Smooth muscle cell (in vitro differentiated cells): ENCODE data around the gene EPB41L2. TPM values are rescaled to one million over a fixed set of nuclear protein-coding genes. Genes with fewer than 3 reads are reported as not detected.
"Not testable (repeated sequence)": the region's sequence is repeated elsewhere in the genome, so short reads cannot be mapped to it uniquely, and the experiment has no call there.

Experiments
- DNase-seq: peaks from one replicate; lab custom pipeline; 2025; ENCODE audit not compliant: unreplicated experiment; lab: John Stamatoyannopoulos, UW
- H2AFZ ChIP-seq: fragments of 200-600 bp; sonication (generic); 2 replicates; pipeline ENCODE4 v1.6.0; 2016; ENCODE audit warnings: antibody characterized with exemption, low read depth, mild to moderate bottlenecking
- H3F3A ChIP-seq: fragments of 200-600 bp; sonication (generic); 2 replicates; pipeline ENCODE4 v1.6.0; 2017; ENCODE audit warnings: antibody characterized with exemption, low read depth
- H3K27ac ChIP-seq: fragments of 200-600 bp; sonication (generic); 2 replicates; pipeline ENCODE4 v1.5.1; 2016; ENCODE audit warnings: low read depth, mild to moderate bottlenecking
- H3K27me3 ChIP-seq: fragments of 200-600 bp; sonication (generic); 2 replicates; pipeline ENCODE4 v1.6.1; 2016; ENCODE audit warnings: low read depth, mild to moderate bottlenecking
- H3K36me3 ChIP-seq: fragments of 200-600 bp; sonication (generic); 2 replicates; pipeline ENCODE4 v1.5.1; 2016; ENCODE audit warnings: low read depth
- H3K4me1 ChIP-seq: fragments of 200-600 bp; sonication (generic); 2 replicates; pipeline ENCODE4 v1.5.1; 2016; ENCODE audit warnings: low read depth
- H3K4me2 ChIP-seq: fragments of 200-600 bp; sonication (generic); 2 replicates; pipeline ENCODE4 v1.6.0; 2016; ENCODE audit warnings: mild to moderate bottlenecking
- H3K4me3 ChIP-seq: fragments of 200-600 bp; sonication (generic); 2 replicates; pipeline ENCODE4 v1.5.1; 2016; ENCODE audit warnings: mild to moderate bottlenecking
- H3K79me2 ChIP-seq: fragments of 200-600 bp; sonication (generic); 2 replicates; pipeline ENCODE4 v1.6.0; 2016; ENCODE audit warnings: low read depth, mild to moderate bottlenecking
- H3K9ac ChIP-seq: fragments of 200-600 bp; sonication (generic); 2 replicates; pipeline ENCODE4 v1.6.0; 2016; ENCODE audit warnings: low read depth
- H3K9me3 ChIP-seq: fragments of 200-600 bp; sonication (generic); replicated peaks from 2 replicates; pipeline ENCODE4 v1.5.1; 2016; ENCODE audit warnings: low read depth
- H4K20me1 ChIP-seq: fragments of 200-600 bp; sonication (generic); 2 replicates; pipeline ENCODE4 v1.6.0; 2016; ENCODE audit warnings: low read depth
- CTCF ChIP-seq: fragments of 200-600 bp; sonication (generic); IDR thresholded peaks from 2 replicates; pipeline ENCODE4 v1.5.1; 2017; ENCODE audit warnings: borderline replicate concordance, mild to moderate bottlenecking, antibody characterized with exemption; ENCODE audit not compliant: insufficient read depth, poor library complexity, severe bottlenecking
- WGBS: methylation state at CpG from one replicate; pipeline ENCODE4 v1.1.7; 2016; ENCODE audit warnings: low lambda C conversion rate; 5-methylcytosine and 5-hydroxymethylcytosine counted together
- polyA plus RNA-seq: library from polyadenylated mRNA; unstranded; fragments of >200 nt; fragmentation: Nextera tagmentation; extraction: Ambion mirVana; gene quantifications from 2 replicates; pipeline ENCODE4 v1.2.1, GENCODE V29; 2016
- total RNA-seq: library from RNA; depleted of rRNA; stranded (reverse); fragments of >200 nt; gene quantifications from 2 replicates; pipeline ENCODE4 v1.2.3, GENCODE V29; 2014

Gene EPB41L2
- total and polyA plus RNA-seq, 2 experiments from 2014 or later = 40.2 to 44.6 TPM

GRCh38 chr6:131014080-131014776 lies 48.8 kb downstream of the EPB41L2 start:
- H3K4me1 ChIP-seq = no peaks in the 10 kb centered on the region
- no peak overlapping the region for H3K27ac ChIP-seq
- no peak for DNase-seq
- no peaks in the 10 kb centered on the region for H3K36me3 ChIP-seq
- no peaks in the 10 kb centered on the region for H3F3A ChIP-seq
- H3K4me3 ChIP-seq = no peak overlapping the region
- no peak for TF ChIP-seq CTCF
- peaks cover 59% of the 10 kb centered on the region for H3K79me2 ChIP-seq
- peak overlapping the region; percentile 59 for H3K4me2 ChIP-seq
- no peaks in the 10 kb centered on the region for H3K27me3 ChIP-seq
- peaks cover 32% of the 10 kb centered on the region for H4K20me1 ChIP-seq
- no peak overlapping the region for H2AFZ ChIP-seq
- 72% methylated on average over 5 of the region's 5 CpGs for WGBS
- no peaks in the 10 kb centered on the region for H3K9me3 ChIP-seq
- H3K9ac ChIP-seq = no peak overlapping the region

DNA sequence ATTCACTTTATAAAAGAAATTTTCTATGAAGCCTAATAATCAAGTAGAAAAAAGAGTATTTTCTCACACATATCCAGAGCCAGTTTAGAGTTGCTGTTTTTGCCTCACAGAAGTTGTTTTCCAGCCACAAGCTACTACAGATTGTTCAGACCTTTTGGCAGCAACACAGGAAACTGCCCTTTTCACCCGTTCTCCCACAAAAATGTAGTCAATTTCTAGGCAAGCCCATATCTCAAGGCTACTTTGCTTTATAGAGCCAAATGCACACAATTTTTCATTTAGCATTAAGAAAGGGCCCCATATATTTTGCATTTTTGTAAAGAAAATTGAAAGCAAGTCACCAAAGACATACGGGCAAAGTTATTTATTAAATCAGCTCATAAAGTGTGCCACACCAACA lies 49.5 kb downstream of the EPB41L2 start:
- WGBS = 28% methylated on average over 2 of the region's 2 CpGs
- H3K79me2 ChIP-seq = peaks cover 64% of the 10 kb centered on the region

DNA sequence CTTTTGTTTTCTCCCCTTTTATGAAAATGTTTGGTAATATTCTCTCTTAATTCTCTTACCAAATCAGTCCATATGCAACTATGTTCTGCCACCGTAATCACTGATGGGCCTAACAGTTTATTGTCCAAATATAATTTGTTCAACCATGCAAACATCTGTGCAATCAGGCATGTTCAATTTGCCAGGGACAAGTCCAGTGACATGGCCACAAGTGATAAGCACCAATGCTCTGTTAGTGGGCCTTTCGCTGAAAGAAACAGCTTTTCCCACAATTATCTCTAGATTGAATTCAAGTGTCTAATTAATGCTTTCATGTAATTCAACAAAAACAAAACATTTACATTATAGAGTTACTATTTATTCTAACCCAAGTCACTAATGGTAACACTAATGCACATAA lies 53.3 kb downstream of the EPB41L2 start:
- no peaks in the 10 kb centered on the region for H3K4me1 ChIP-seq
- no peak overlapping the region for H2AFZ ChIP-seq
- no peak overlapping the region for H3K9ac ChIP-seq
- no peak overlapping the region for H3K4me3 ChIP-seq
- no peak overlapping the region for H3K27ac ChIP-seq
- peaks cover 68% of the 10 kb centered on the region for H3K79me2 ChIP-seq
- no peaks in the 10 kb centered on the region for H3K36me3 ChIP-seq
- no peak overlapping the region for H3K4me2 ChIP-seq
- no peaks in the 10 kb centered on the region for H3F3A ChIP-seq
- 84% methylated on average over 2 of the region's 2 CpGs for WGBS
- no peak for DNase-seq
- peaks cover 34% of the 10 kb centered on the region for H4K20me1 ChIP-seq
- no peaks in the 10 kb centered on the region for H3K9me3 ChIP-seq
- TF ChIP-seq CTCF = no peak
- H3K27me3 ChIP-seq = no peaks in the 10 kb centered on the region

More for the DNA sequence above, 49.5 kb downstream of the EPB41L2 start:
- Histone ChIP-seq H3K4me1 (no peaks in the 10 kb centered on the region), H3F3A (no peaks in the 10 kb centered on the region), H2AFZ (no peak overlapping the region), H3K4me2 (peak overlapping the region; percentile 59), H3K27me3 (no peaks in the 10 kb centered on the region), H3K9me3 (no peaks in the 10 kb centered on the region), H3K27ac (peak overlapping the region; percentile 24), H3K4me3 (no peak overlapping the region), H3K9ac (no peak overlapping the region), H4K20me1 (peaks cover 32% of the 10 kb centered on the region), H3K36me3 (no peaks in the 10 kb centered on the region)
- no peak for TF ChIP-seq CTCF
- no peak for DNase-seq

GRCh38 chr6:131008965-131009364 lies 54.1 kb downstream of the EPB41L2 start:
- 92% methylated on average over 2 of the region's 2 CpGs for WGBS
- H3K79me2 ChIP-seq = peaks cover 64% of the 10 kb centered on the region
- H4K20me1 ChIP-seq = peaks cover 35% of the 10 kb centered on the region

GRCh38 chr6:131007964-131008363 lies 55.1 kb downstream of the EPB41L2 start:
- DNase-seq, H3K9me3 ChIP-seq, H3K27me3 ChIP-seq, H3K27ac ChIP-seq, H3K4me2 ChIP-seq, H3F3A ChIP-seq, H3K36me3 ChIP-seq, H3K4me3 ChIP-seq, H3K9ac ChIP-seq, H2AFZ ChIP-seq: not testable (repeated sequence)
- Histone ChIP-seq H3K79me2 (peaks cover 68% of the 10 kb centered on the region), H3K4me1 (peaks cover 11% of the 10 kb centered on the region), H4K20me1 (peaks cover 33% of the 10 kb centered on the region)
- WGBS = 92% methylated on average over 5 of the region's 5 CpGs

More at GRCh38 chr6:131008965-131009364, 54.1 kb downstream of the EPB41L2 start:
- H3K27ac ChIP-seq, H3K4me1 ChIP-seq, H3K9me3 ChIP-seq, H3K4me2 ChIP-seq, H3K36me3 ChIP-seq, H2AFZ ChIP-seq, H3K4me3 ChIP-seq, DNase-seq, H3K27me3 ChIP-seq, H3K9ac ChIP-seq, H3F3A ChIP-seq: not testable (repeated sequence)
